CD8-positive, alpha-beta memory T cell (primary cell): ENCODE results near the gene KLHL1. TPM values are rescaled to one million over a fixed set of nuclear protein-coding genes. Genes with fewer than 3 reads are reported as not detected.

Source experiments
- CTCF ChIA-PET: fragments of 350-600 bp; sonication (Branson Sonifier 250); formaldehyde crosslinking; loops from one replicate; lab custom pipeline; 2021; ENCODE audit warnings: antibody characterized with exemption; lab: Charles Lee
- POLR2A ChIA-PET: fragments of 350-600 bp; sonication (Branson Sonifier 250); formaldehyde crosslinking; loops from one replicate; lab custom pipeline; 2021; ENCODE audit warnings: antibody characterized with exemption; lab: Charles Lee
- DNase-seq, 5 donors: peaks; one replicate each; pipeline versions ENCODE4 v3.0.0 to v3.0.0-alpha.2; 2020 to 2022; ENCODE audit warnings: mixed read lengths in 1 of 5
- H3K27ac ChIP-seq: one replicate; pipeline ENCODE4 v1.7.0; 2013; ENCODE audit warnings: low read depth, mild to moderate bottlenecking, low read length, moderate library complexity
- H3K27me3 ChIP-seq: 2 replicates; pipeline ENCODE4 v1.7.0; 2013; ENCODE audit warnings: low read length, mild to moderate bottlenecking; ENCODE audit not compliant: insufficient read depth, poor library complexity, severe bottlenecking
- H3K36me3 ChIP-seq: 2 replicates; pipeline ENCODE4 v1.7.0; 2013; ENCODE audit warnings: mild to moderate bottlenecking, low read length, moderate library complexity; ENCODE audit not compliant: insufficient read depth
- H3K4me1 ChIP-seq: 2 replicates; pipeline ENCODE4 v1.7.0; 2013; ENCODE audit warnings: mild to moderate bottlenecking, low read length, moderate library complexity; ENCODE audit not compliant: insufficient read depth
- H3K4me3 ChIP-seq: 2 replicates; pipeline ENCODE4 v1.7.0; 2013; ENCODE audit warnings: mild to moderate bottlenecking, low read length
- H3K9me3 ChIP-seq: 2 replicates; pipeline ENCODE4 v1.7.0; 2013; ENCODE audit warnings: mild to moderate bottlenecking, low read length
- H3K27ac Mint-ChIP-seq, 8 donors: one replicate each; pipeline ENCODE4 v1.8.0; 2020 to 2021; ENCODE audit warnings: mixed read lengths in 8 of 8, mild to moderate bottlenecking in 6 of 8, inconsistent platforms in 3 of 8, moderate library complexity in 3 of 8
- H3K27me3 Mint-ChIP-seq, 2 donors: one replicate each; pipeline ENCODE4 v1.8.0; 2020 to 2021; ENCODE audit warnings: mixed read lengths in 2 of 2, mild to moderate bottlenecking in 1 of 2, moderate library complexity in 1 of 2
- H3K36me3 Mint-ChIP-seq, 3 donors: one replicate each; pipeline ENCODE4 v1.8.0; 2020 to 2021; ENCODE audit warnings: mixed read lengths in 3 of 3, inconsistent platforms in 1 of 3, mild to moderate bottlenecking in 1 of 3
- H3K4me1 Mint-ChIP-seq, 3 donors: one replicate each; pipeline ENCODE4 v1.8.0; 2020 to 2021; ENCODE audit warnings: mixed read lengths in 3 of 3, inconsistent platforms in 1 of 3, mild to moderate bottlenecking in 1 of 3
- H3K4me3 Mint-ChIP-seq, 7 donors: one replicate each; pipeline ENCODE4 v1.8.0; 2020 to 2021; ENCODE audit warnings: mixed read lengths in 7 of 7, mild to moderate bottlenecking in 6 of 7, moderate library complexity in 4 of 7, inconsistent platforms in 2 of 7
- H3K9me3 Mint-ChIP-seq, 5 donors: one replicate each; pipeline ENCODE4 v1.8.0; 2020 to 2022; ENCODE audit warnings: mixed read lengths in 5 of 5, mild to moderate bottlenecking in 3 of 5, moderate library complexity in 2 of 5, inconsistent platforms in 1 of 5
- polyA plus RNA-seq: library from polyadenylated mRNA; unstranded; fragments of 300-500 nt; fragmentation: Illumina TruSeq; gene quantifications from one replicate; pipeline ENCODE4 v1.2.3, GENCODE V29; 2021
- total RNA-seq, 2 experiments: library from RNA; stranded (reverse); gene quantifications; one replicate each; pipeline ENCODE4 v1.2.3, GENCODE V29; 2021

The KLHL1 gene
- total and polyA plus RNA-seq, 3 experiments from 2014 or later, result not detected

DNA sequence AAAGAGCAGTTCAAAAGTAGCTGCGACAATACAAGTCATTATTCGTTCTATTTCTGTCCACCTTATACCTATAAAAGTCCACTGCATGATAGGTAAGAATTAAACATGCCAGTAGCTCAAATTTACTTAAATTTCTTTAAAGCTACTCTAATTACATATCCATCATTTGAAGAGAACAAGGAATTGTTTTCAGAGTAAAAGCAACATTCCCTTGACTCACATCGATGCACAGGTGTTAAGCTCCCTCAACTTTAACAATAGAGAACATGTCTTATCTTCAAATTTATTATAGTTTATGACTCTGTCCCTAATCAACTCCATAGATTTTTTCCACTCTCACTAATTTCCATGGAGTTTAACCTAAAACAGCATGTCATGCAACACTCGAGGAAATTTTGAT lies 158.1 kb downstream of the KLHL1 start:
- H3K4me1 ChIP-seq, result no peaks in the 10 kb centered on the region
- H3K4me3 Mint-ChIP-seq, result no peak overlapping the region
- H3K36me3 Mint-ChIP-seq, result no peaks in the 10 kb centered on the region
- H3K27ac Mint-ChIP-seq, result no peak overlapping the region
- no peak overlapping the region for H3K4me3 ChIP-seq
- H3K27me3 Mint-ChIP-seq, result no peaks in the 10 kb centered on the region
- CTCF ChIA-PET, result no interaction called here
- H3K4me1 Mint-ChIP-seq, result no peaks in the 10 kb centered on the region
- H3K9me3 Mint-ChIP-seq, result peaks cover 2 to 31% (median 13%) of the 10 kb centered on the region in 5 donors
- H3K27me3 ChIP-seq, result no peaks in the 10 kb centered on the region
- H3K27ac ChIP-seq, result no peak overlapping the region
- no peaks in the 10 kb centered on the region for H3K9me3 ChIP-seq
- POLR2A ChIA-PET, result no interaction called here
- DNase-seq, result no peak
- H3K36me3 ChIP-seq, result no peaks in the 10 kb centered on the region

DNA sequence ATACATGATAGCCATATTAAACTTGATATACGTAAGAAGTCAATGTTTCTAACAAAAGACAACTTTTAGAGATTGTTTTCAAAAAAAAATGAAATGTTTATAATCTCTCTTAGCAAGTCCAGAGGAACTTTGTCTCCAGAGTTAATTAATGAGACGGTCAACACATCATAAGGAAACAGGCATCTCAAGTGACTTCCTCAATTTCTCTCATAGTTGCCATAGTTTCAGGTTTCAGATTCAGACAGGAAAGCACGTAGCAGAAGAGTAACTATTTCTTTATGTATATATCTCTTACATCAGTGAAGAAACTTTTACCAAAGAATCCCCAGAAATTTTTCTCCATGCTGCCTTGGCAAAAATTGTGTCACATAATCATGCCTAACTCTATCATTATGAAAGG lies 160.2 kb downstream of the KLHL1 start:
- CTCF ChIA-PET, result no interaction called here
- no peaks in the 10 kb centered on the region for H3K4me1 Mint-ChIP-seq

DNA sequence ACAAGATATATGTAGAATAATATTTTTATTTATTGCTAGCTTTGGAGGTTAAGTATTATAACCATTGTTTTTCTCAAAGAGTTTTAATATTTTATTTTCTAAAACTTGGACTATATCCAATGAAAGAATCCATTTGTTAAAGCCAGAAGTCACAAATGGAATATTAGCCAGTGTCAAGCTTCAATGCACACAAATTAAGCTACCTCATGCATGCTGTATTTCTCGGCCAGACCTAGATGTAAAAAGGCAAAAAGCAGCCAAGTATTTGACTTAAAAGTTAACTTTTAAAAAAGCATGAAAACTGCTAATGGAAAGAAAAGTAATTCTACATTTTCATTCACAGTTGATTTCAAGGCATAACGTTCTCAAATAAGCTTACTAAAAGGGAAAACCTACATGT lies 160.7 kb downstream of the KLHL1 start:
- Histone ChIP-seq H3K27me3 (no peaks in the 10 kb centered on the region), H3K36me3 (no peaks in the 10 kb centered on the region), H3K9me3 (no peaks in the 10 kb centered on the region), H3K4me3 (no peak overlapping the region), H3K4me1 (no peaks in the 10 kb centered on the region), H3K27ac (no peak overlapping the region)
- POLR2A ChIA-PET, result no interaction called here
- H3K27ac Mint-ChIP-seq, result no peak overlapping the region
- H3K27me3 Mint-ChIP-seq, result no peaks in the 10 kb centered on the region
- H3K9me3 Mint-ChIP-seq, result peaks cover 4 to 27% (median 16%) of the 10 kb centered on the region in 5 donors
- H3K4me3 Mint-ChIP-seq, result no peak overlapping the region
- no peaks in the 10 kb centered on the region for H3K4me1 Mint-ChIP-seq
- no peak for DNase-seq
- CTCF ChIA-PET, result no interaction called here
- H3K36me3 Mint-ChIP-seq, result no peaks in the 10 kb centered on the region

More for the DNA sequence above, 160.2 kb downstream of the KLHL1 start:
- DNase-seq, result no peak
- Histone ChIP-seq H3K4me3 (no peak overlapping the region), H3K27me3 (no peaks in the 10 kb centered on the region), H3K27ac (no peak overlapping the region), H3K9me3 (no peaks in the 10 kb centered on the region), H3K36me3 (no peaks in the 10 kb centered on the region), H3K4me1 (no peaks in the 10 kb centered on the region)
- POLR2A ChIA-PET, result no interaction called here
- no peak overlapping the region for H3K27ac Mint-ChIP-seq
- no peaks in the 10 kb centered on the region for H3K36me3 Mint-ChIP-seq
- no peak overlapping the region for H3K4me3 Mint-ChIP-seq
- H3K9me3 Mint-ChIP-seq, result peaks cover 4 to 27% (median 16%) of the 10 kb centered on the region in 5 donors
- no peaks in the 10 kb centered on the region for H3K27me3 Mint-ChIP-seq

DNA sequence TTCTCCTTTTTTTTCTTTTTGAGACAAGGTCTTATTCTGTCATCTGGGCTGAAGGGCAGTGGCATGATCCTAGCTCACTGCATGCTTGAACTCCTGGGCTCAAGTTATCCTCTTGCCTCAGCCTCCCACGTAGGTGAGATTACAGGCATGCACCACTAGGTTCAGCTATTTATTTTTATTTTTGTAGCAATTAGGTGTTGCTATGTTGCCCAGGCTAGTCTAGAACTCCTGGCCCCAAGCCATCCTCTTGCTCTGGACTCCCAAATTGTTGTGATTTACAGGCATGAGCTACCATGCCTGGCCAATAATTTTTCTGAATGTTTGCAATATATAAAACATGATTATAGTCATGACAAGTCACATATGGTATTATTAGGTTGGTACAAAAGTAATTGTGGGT lies 161.7 kb downstream of the KLHL1 start:
- H3K36me3 Mint-ChIP-seq, result no peaks in the 10 kb centered on the region
- no peaks in the 10 kb centered on the region for H3K27me3 Mint-ChIP-seq
- DNase-seq, result no peak
- Histone ChIP-seq H3K4me1 (no peaks in the 10 kb centered on the region), H3K27me3 (no peaks in the 10 kb centered on the region), H3K9me3 (no peaks in the 10 kb centered on the region), H3K4me3 (no peak overlapping the region), H3K36me3 (no peaks in the 10 kb centered on the region), H3K27ac (no peak overlapping the region)
- CTCF ChIA-PET, result no interaction called here
- H3K4me1 Mint-ChIP-seq, result no peaks in the 10 kb centered on the region
- no peak overlapping the region for H3K27ac Mint-ChIP-seq
- no peak overlapping the region for H3K4me3 Mint-ChIP-seq
- POLR2A ChIA-PET, result no interaction called here
- H3K9me3 Mint-ChIP-seq, result peaks cover 4 to 22% (median 13%) of the 10 kb centered on the region in 5 donors

DNA sequence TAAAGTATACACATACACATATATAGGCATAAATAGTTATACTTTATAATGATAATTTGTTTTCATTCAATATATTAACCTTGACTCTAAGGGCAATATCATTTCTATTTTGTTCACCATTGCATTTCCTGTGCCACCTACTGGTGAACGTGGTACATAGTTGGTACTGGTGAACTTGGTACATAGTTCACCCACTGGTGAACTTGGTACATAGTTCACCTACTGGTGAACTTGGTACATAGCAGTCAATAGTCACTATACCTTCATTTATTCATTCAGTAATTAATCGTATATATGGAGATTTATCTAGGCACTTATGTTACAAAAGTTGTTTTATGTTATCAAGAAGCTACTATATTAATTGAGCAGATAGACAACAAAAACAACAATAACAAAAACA lies 173.2 kb downstream of the KLHL1 start:
- no peak overlapping the region for H3K4me3 Mint-ChIP-seq
- no peak for DNase-seq
- ChIA-PET POLR2A (no interaction called here), CTCF (no interaction called here)
- no peaks in the 10 kb centered on the region for H3K36me3 ChIP-seq
- no peaks in the 10 kb centered on the region for H3K9me3 ChIP-seq
- no peak overlapping the region for H3K4me3 ChIP-seq
- H3K27me3 ChIP-seq, result no peaks in the 10 kb centered on the region
- H3K9me3 Mint-ChIP-seq, result peaks cover 4 to 12% (median 9%) of the 10 kb centered on the region in 5 donors
- no peaks in the 10 kb centered on the region for H3K4me1 Mint-ChIP-seq
- H3K27ac ChIP-seq, result no peak overlapping the region
- H3K27me3 Mint-ChIP-seq, result no peaks in the 10 kb centered on the region
- no peaks in the 10 kb centered on the region for H3K4me1 ChIP-seq
- H3K36me3 Mint-ChIP-seq, result no peaks in the 10 kb centered on the region
- H3K27ac Mint-ChIP-seq, result no peak overlapping the region

DNA sequence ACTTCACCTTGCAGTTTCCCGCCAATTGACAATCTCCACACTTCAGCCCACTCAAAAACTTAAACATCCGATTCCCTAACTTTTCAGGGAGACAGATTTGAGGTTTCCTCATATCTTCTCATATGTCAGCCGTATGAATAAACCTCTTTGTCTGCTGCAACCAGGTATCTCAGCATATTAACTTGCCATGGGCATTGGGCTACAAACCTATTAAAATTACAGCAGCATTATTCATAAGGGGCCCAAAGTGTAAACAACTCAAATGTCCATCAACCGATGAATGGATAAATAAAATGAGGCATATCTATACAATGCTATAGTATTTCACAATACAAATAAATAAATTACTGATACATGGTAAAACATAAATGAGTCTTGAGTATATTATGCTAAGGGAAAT lies 180.0 kb downstream of the KLHL1 start:
- Mint-ChIP-seq H3K36me3 (no peaks in the 10 kb centered on the region), H3K4me1 (no peaks in the 10 kb centered on the region), H3K27ac (no peak overlapping the region), H3K9me3 (peaks cover 0 to 24% (median 6%) of the 10 kb centered on the region in 5 donors), H3K27me3 (no peaks in the 10 kb centered on the region), H3K4me3 (no peak overlapping the region)
- H3K27ac ChIP-seq, result no peak overlapping the region
- POLR2A ChIA-PET, result no interaction called here
- CTCF ChIA-PET, result no interaction called here
- H3K9me3 ChIP-seq, result no peaks in the 10 kb centered on the region
- no peak for DNase-seq
- H3K4me3 ChIP-seq, result no peak overlapping the region
- H3K36me3 ChIP-seq, result no peaks in the 10 kb centered on the region
- H3K27me3 ChIP-seq, result no peaks in the 10 kb centered on the region
- no peaks in the 10 kb centered on the region for H3K4me1 ChIP-seq

DNA sequence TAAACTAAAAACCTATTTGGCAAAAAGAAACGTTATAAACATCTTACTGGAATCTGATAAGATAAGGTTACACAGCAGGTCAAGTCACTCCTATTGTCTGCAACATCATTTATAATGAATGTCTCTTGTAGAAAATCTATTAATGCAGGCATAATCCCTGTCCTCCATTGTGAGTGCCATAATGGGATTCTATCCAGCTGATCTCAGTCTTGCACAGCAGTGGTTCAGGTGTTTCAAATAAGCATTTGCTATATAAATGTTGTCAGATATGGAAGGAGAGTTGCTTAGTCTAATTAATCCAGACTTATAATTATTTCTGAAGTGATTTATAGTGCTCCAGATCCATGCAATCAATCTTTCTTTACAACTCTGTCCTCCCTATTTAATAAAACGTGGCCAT lies 187.1 kb downstream of the KLHL1 start:
- Mint-ChIP-seq H3K27ac (no peak overlapping the region), H3K27me3 (no peaks in the 10 kb centered on the region), H3K4me1 (no peaks in the 10 kb centered on the region), H3K4me3 (no peak overlapping the region), H3K36me3 (no peaks in the 10 kb centered on the region), H3K9me3 (peaks cover 3 to 26% (median 5%) of the 10 kb centered on the region in 5 donors)
- ChIA-PET CTCF (no interaction called here), POLR2A (no interaction called here)
- Histone ChIP-seq H3K4me3 (no peak overlapping the region), H3K36me3 (no peaks in the 10 kb centered on the region), H3K27me3 (no peaks in the 10 kb centered on the region), H3K4me1 (no peaks in the 10 kb centered on the region), H3K27ac (no peak overlapping the region), H3K9me3 (no peaks in the 10 kb centered on the region)
- DNase-seq, result no peak

DNA sequence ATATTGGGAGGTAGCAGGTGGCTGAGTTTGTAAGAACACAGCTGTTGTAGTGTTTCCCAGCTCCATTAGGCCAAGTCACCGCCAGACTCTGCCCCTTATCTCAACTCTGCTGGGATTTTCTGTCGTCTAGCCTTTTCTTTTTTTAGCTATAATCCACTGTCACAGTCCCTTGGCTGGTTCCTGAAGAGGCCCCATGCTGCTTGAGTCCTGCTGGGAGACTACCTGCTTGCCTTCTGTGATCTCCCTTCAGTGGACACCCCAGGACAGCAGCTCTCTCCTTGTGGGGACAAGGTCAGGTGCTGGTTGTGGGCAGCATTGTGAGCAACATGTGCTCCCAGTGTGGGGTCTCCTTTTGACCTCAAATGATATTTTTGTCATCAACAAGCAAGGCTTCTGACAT lies 195.6 kb downstream of the KLHL1 start:
- Mint-ChIP-seq H3K27ac (no peak overlapping the region), H3K36me3 (no peaks in the 10 kb centered on the region), H3K4me3 (no peak overlapping the region), H3K4me1 (no peaks in the 10 kb centered on the region), H3K27me3 (no peaks in the 10 kb centered on the region), H3K9me3 (peaks cover 0 to 8% (median 5%) of the 10 kb centered on the region in 5 donors)
- CTCF ChIA-PET, result no interaction called here
- POLR2A ChIA-PET, result no interaction called here
- Histone ChIP-seq H3K4me3 (no peak overlapping the region), H3K9me3 (no peaks in the 10 kb centered on the region), H3K27ac (no peak overlapping the region), H3K36me3 (no peaks in the 10 kb centered on the region), H3K4me1 (no peaks in the 10 kb centered on the region), H3K27me3 (no peaks in the 10 kb centered on the region)
- DNase-seq, result no peak

DNA sequence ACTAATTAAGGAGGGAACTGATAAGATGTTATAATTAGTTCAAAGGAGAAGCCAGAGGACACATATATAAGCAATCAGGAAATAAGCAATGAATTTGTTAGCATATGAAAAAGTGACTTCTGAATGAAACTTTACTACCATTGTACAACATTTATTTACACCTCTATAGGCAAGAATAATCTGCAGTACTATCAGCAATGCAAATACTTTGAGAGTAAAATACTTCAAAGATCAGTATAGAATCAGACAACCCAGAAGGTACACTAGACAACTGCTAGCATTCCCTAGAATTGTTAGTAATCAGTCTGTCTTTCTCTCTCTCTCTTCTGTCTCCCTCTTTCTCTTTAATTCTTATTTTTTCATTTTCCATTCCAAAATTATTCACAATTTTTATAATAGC lies 197.5 kb downstream of the KLHL1 start:
- no peaks in the 10 kb centered on the region for H3K27me3 ChIP-seq
- Mint-ChIP-seq H3K9me3 (peaks cover under 1 to 8% (median 4%) of the 10 kb centered on the region in 5 donors), H3K27me3 (no peaks in the 10 kb centered on the region), H3K36me3 (no peaks in the 10 kb centered on the region), H3K4me1 (no peaks in the 10 kb centered on the region), H3K4me3 (no peak overlapping the region), H3K27ac (no peak overlapping the region)
- H3K4me1 ChIP-seq, result no peaks in the 10 kb centered on the region
- no peaks in the 10 kb centered on the region for H3K36me3 ChIP-seq
- POLR2A ChIA-PET, result no interaction called here
- DNase-seq, result no peak
- CTCF ChIA-PET, result no interaction called here
- H3K4me3 ChIP-seq, result no peak overlapping the region
- H3K9me3 ChIP-seq, result no peaks in the 10 kb centered on the region
- no peak overlapping the region for H3K27ac ChIP-seq
